Measurements from ENCODE around the gene KPNB1. TPM values are rescaled to one million over a fixed set of nuclear protein-coding genes. Genes with fewer than 3 reads are reported as not detected.
A peak's percentile ranks its signal among the peaks of the same experiment; 100 is the strongest.

The KPNB1 gene
- total and polyA plus RNA-seq, 10 of the 15 experiments (the other 5 are each of a cell fraction or from before 2014, with no cell fraction given): 67.8 to 525 (median 246) TPM

GRCh38 chr17:47713980-47714700 is 64.4 kb downstream of the KPNB1 start:
- ATAC-seq (peak; percentile 40), DNase-seq (ENCODE audit: low read depth, low spot score) (no peak), FAIRE-seq (no peak)
- WGBS (ENCODE audit: insufficient coverage, insufficient replicate concordance, low lambda C conversion rate, missing lambda C conversion rate): 19% methylated on average over 15 of the region's 15 CpGs
- intact Hi-C loops (cut with micrococcal nuclease; ENCODE audit: unreplicated experiment) (loop anchor here (2.0 kb wide), 1 partner anchor 19 kb away; the partner anchor contains the start of gene TBX21), in situ Hi-C loops (cut with MboI) (no loop called here)
- H3K4me1 ChIP-seq (ENCODE audit: control insufficient read depth, insufficient read depth, low read length): peaks cover 61% of the 10 kb centered on the region
- RAD21 ChIA-PET (ENCODE audit: unreplicated experiment): interaction anchor here (1.1 to 8.3 kb wide), 4 partner anchors 8 to 50 kb away, joined by 3 to 142 read pairs (median 6); no protein-coding TSS in a partner anchor
- H3K36me3 ChIP-seq (ENCODE audit: control insufficient read depth in 2 of 2, insufficient read depth in 2 of 2, low read length in 1 of 2): no peaks in the 10 kb centered on the region
- H3K9ac ChIP-seq (ENCODE audit: control insufficient read depth, insufficient read depth, low read length): no peak overlapping the region
- no peak overlapping the region for H3K4me3 ChIP-seq
- no peaks in the 10 kb centered on the region; a peak in 2 of 4 replicates for H3K27me3 ChIP-seq (replicated peaks in 1 of 2; ENCODE audit: control insufficient read depth in 2 of 2, insufficient read depth in 2 of 2, low read length in 1 of 2)
- BruUV-seq (replicated peaks): no TSS peak
- POLR2A ChIA-PET: interaction anchor here (1.2 to 7.3 kb wide), 3 partner anchors 12 to 19 kb away, joined by 4 to 76 read pairs (median 7); partner anchors contain the start of gene TBX21
- H4K20me1 ChIP-seq (ENCODE audit: control insufficient read depth, insufficient read depth): no peaks in the 10 kb centered on the region; the same call in 1 of the 2 replicates
- H3K79me2 ChIP-seq (ENCODE audit: control insufficient read depth, insufficient read depth, low read length): no peaks in the 10 kb centered on the region
- CTCF ChIA-PET: interaction anchor here (1.2 to 9.0 kb wide), 8 partner anchors 11 to 49 kb away, joined by 3 to 229 read pairs (median 5); partner anchors contain the start of gene TBX21
- TF ChIP-seq SRF (IDR thresholded peaks at IDR 0.05; ENCODE audit: low read depth in 2 of 2, low read length in 2 of 2): no peak
- TF ChIP-seq CTCF (IDR thresholded peaks at IDR 0.05 in 2 of 3, conservative IDR thresholded peaks at IDR 0.05 in 1 of 3; ENCODE audit: control insufficient read depth in 2 of 3, extremely low read depth in 1 of 3, insufficient read depth in 1 of 3, low read depth in 3 of 3, low read length in 3 of 3): peak; percentile 22 to 27 (median 23); a peak in 5 of 6 replicates
- TF ChIP-seq BHLHE40 (IDR thresholded peaks at IDR 0.05; ENCODE audit: borderline replicate concordance in 1 of 2, low read depth in 2 of 2, low read length in 1 of 2): peak; percentile 92 to 96
- TF ChIP-seq RAD51 (IDR thresholded peaks at IDR 0.05): peak; percentile 34; the same call in 1 of the 2 replicates
- 0 out of 2 replicates have a peak, but pooled peaks have one; percentile 4 for TF ChIP-seq SPI1 (IDR thresholded peaks at IDR 0.05; ENCODE audit: borderline replicate concordance, insufficient read depth, low read depth, low read length)
- TF ChIP-seq SMC3 (IDR thresholded peaks at IDR 0.05; ENCODE audit: borderline replicate concordance, low read length): 0 out of 2 replicates have a peak, but pooled peaks have one; percentile 3
- no peak for TF ChIP-seq CREB1 (IDR thresholded peaks at IDR 0.05; ENCODE audit: low read depth)
- no peak for TF ChIP-seq BCL3 (IDR thresholded peaks at IDR 0.05; ENCODE audit: borderline replicate concordance, insufficient read depth, low read depth, low read length, poor library complexity, severe bottlenecking)
- 0 out of 2 replicates have a peak, but pooled peaks have one; percentile 21 for TF ChIP-seq ZNF207 (IDR thresholded peaks at IDR 0.05; ENCODE audit: borderline replicate concordance)
- TF ChIP-seq RUNX3 (IDR thresholded peaks at IDR 0.05; ENCODE audit: low read length): no peak
- H3K9me3 ChIP-seq (replicated peaks; ENCODE audit: control insufficient read depth, insufficient read depth, low read length): no peaks in the 10 kb centered on the region
- H3K27ac ChIP-seq (ENCODE audit: control insufficient read depth, insufficient read depth): no peak overlapping the region
- peak overlapping the region; percentile 61 for H3K4me2 ChIP-seq (ENCODE audit: control insufficient read depth, insufficient read depth)
- SMC1A ChIA-PET (ENCODE audit: uncharacterized antibody, unreplicated experiment): interaction anchor here (3.7 to 5.9 kb wide), 3 partner anchors 9 to 17 kb away, joined by 27 to 56 read pairs (median 39); partner anchors contain the start of gene TBX21
- H2AFZ ChIP-seq (ENCODE audit: control insufficient read depth, low read depth, low read length): no peak overlapping the region

Data from GM12878 (cell line).